Neural crest cell (in vitro differentiated cells): ENCODE measurements around the gene BANK1. TPM values are rescaled to one million over a fixed set of nuclear protein-coding genes. Genes with fewer than 3 reads are reported as not detected.

Source experiments
- DNase-seq: peaks from one replicate; pipeline ENCODE4 v3.0.0; 2021; ENCODE audit warnings: low read depth, mixed read lengths, low spot score
- H3K27ac Mint-ChIP-seq: one replicate; pipeline ENCODE4 v1.8.0; 2021; ENCODE audit warnings: mild to moderate bottlenecking, mixed read lengths; ENCODE audit not compliant: unreplicated experiment
- H3K27me3 Mint-ChIP-seq: 2 replicates; pipeline ENCODE4 v1.8.0; 2021; ENCODE audit warnings: low read depth, mild to moderate bottlenecking, mixed read lengths
- H3K36me3 Mint-ChIP-seq: 2 replicates; pipeline ENCODE4 v1.8.0; 2021; ENCODE audit warnings: low read depth, mild to moderate bottlenecking, mixed read lengths
- H3K4me1 Mint-ChIP-seq: 2 replicates; pipeline ENCODE4 v1.8.0; 2021; ENCODE audit warnings: mixed read lengths
- H3K4me3 Mint-ChIP-seq: one replicate; pipeline ENCODE4 v1.8.0; 2021; ENCODE audit warnings: mild to moderate bottlenecking, mixed read lengths
- H3K9me3 Mint-ChIP-seq: 2 replicates; pipeline ENCODE4 v1.8.0; 2021; ENCODE audit warnings: mixed read lengths
- CTCF ChIP-seq: fragments of 200-600 bp; sonication (generic); conservative IDR thresholded peaks from 2 replicates; pipeline ENCODE4 v1.5.0; 2021; ENCODE audit warnings: antibody characterized with exemption, mild to moderate bottlenecking
- total RNA-seq: library from RNA; stranded (reverse); gene quantifications from 2 replicates; pipeline ENCODE4 v1.2.1, GENCODE V29; 2021

The BANK1 gene
- total RNA-seq, 1 donor from 2014 or later: 0.44 TPM

DNA sequence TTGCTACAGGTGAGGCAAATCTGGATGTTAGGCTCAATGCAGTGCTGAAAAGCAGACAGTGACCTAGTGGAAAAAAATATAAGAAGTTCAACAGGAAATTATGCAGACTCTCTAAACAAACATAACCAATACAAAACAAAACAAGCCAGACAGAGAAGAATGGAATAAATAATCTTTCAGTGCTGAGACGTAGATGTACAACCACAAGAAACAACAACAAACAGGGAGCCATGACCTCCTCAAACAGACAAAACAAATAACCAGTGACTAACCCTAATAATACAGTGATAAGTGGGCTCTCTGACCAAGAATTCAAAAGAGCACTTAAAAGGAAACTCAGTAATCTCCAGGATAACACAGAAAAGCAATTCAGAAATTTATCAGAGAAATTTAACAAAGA is 315.5 kb downstream of the BANK1 start:
- no peak overlapping the region for H3K27ac Mint-ChIP-seq
- no peak for TF ChIP-seq CTCF
- peaks cover 13% of the 10 kb centered on the region for H3K9me3 Mint-ChIP-seq
- no peak overlapping the region for H3K4me3 Mint-ChIP-seq
- H3K4me1 Mint-ChIP-seq: no peaks in the 10 kb centered on the region
- peaks cover 6% of the 10 kb centered on the region for H3K36me3 Mint-ChIP-seq
- no peak for DNase-seq
- H3K27me3 Mint-ChIP-seq: no peaks in the 10 kb centered on the region

GRCh38 chr4:102114118-102114630 is 323.6 kb downstream of the BANK1 start:
- Mint-ChIP-seq H3K27ac (no peak overlapping the region), H3K36me3 (no peaks in the 10 kb centered on the region), H3K4me3 (no peak overlapping the region), H3K27me3 (no peaks in the 10 kb centered on the region), H3K4me1 (no peaks in the 10 kb centered on the region), H3K9me3 (peaks cover 3% of the 10 kb centered on the region)
- DNase-seq: no peak
- TF ChIP-seq CTCF: no peak

DNA sequence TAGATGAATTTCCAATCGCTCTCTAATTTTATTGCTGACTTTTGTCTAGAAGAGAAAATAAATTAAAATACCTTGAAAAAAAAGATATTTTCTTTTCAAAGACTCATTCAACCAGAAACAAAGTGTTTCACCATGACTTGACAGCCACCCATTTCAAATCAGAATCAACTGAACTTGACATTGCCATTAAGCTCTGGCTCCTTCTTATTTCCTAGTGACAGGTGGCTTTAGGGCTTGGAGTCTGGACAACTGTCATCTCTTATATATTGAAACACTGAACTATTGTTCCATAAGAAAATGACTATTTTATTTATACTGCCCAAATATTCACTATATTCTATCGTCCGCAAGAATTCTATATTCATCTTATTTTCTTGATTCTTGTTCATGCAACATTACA is 325.6 kb downstream of the BANK1 start:
- Mint-ChIP-seq H3K27ac (no peak overlapping the region), H3K36me3 (peaks cover 2% of the 10 kb centered on the region), H3K27me3 (no peaks in the 10 kb centered on the region), H3K4me3 (no peak overlapping the region), H3K4me1 (no peaks in the 10 kb centered on the region), H3K9me3 (peaks cover 5% of the 10 kb centered on the region)
- no peak for TF ChIP-seq CTCF
- no peak for DNase-seq

DNA sequence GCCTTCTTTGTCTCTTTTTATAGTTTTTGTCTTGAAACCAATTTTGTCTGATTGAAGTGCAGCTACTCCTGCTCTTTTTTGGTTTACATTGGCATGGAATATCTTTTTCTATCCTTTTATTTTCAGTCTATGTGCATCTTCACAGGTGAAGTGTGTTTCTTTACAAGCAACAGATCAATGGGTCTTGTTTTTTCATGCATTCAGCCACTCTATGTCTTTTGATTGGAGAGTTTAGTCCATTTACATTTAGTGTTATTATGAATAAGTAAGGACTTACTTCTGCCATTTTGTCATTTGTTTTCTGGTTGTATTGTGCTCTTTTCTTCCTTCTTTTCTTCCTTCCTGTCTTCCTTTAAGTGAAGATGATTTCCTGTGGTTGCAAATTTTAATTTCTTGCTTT is 330.3 kb downstream of the BANK1 start:
- Mint-ChIP-seq H3K27ac (no peak overlapping the region), H3K4me1 (no peaks in the 10 kb centered on the region), H3K9me3 (peaks cover 12% of the 10 kb centered on the region), H3K4me3 (no peak overlapping the region), H3K27me3 (no peaks in the 10 kb centered on the region), H3K36me3 (peaks cover 5% of the 10 kb centered on the region)
- no peak for TF ChIP-seq CTCF
- DNase-seq: no peak
